ENCODE results near the gene PPP2R5C.

Gene PPP2R5C

GRCh38 chr14:101813833-101814232 lies 52.3 kb downstream of the PPP2R5C start:
- Histone ChIP-seq H3K4me3 (replicated peaks; ENCODE audit: low read depth, low read length) (no peak overlapping the region), H3K36me3 (ENCODE audit: control insufficient read depth, insufficient read depth, low read length) (peaks cover 5% of the 10 kb centered on the region), H3K27me3 (replicated peaks; ENCODE audit: control insufficient read depth, insufficient read depth, low read length) (no peaks in the 10 kb centered on the region)
- TF ChIP-seq CTCF (IDR thresholded peaks at IDR 0.05; ENCODE audit: insufficient read depth, low read length, poor library complexity, severe bottlenecking), result no peak
- no peak for DNase-seq (ENCODE audit: extremely low read depth, insufficient read length)

- Histone ChIP-seq H3K36me3 (ENCODE audit: control insufficient read depth, insufficient read depth, low read length) (peaks cover 5% of the 10 kb centered on the region), H3K4me3 (replicated peaks; ENCODE audit: low read depth, low read length) (no peak overlapping the region), H3K27me3 (replicated peaks; ENCODE audit: control insufficient read depth, insufficient read depth, low read length) (no peaks in the 10 kb centered on the region)
- no peak for TF ChIP-seq CTCF (IDR thresholded peaks at IDR 0.05; ENCODE audit: insufficient read depth, low read length, poor library complexity, severe bottlenecking)
- no peak for DNase-seq (ENCODE audit: extremely low read depth, insufficient read length)
These were observed 53.4 kb downstream of the PPP2R5C start for GRCh38 chr14:101814934-101815333.

- Histone ChIP-seq H3K36me3 (ENCODE audit: control insufficient read depth, insufficient read depth, low read length) (peaks cover 5% of the 10 kb centered on the region), H3K27me3 (replicated peaks; ENCODE audit: control insufficient read depth, insufficient read depth, low read length) (no peaks in the 10 kb centered on the region), H3K4me3 (replicated peaks; ENCODE audit: low read depth, low read length) (no peak overlapping the region)
- TF ChIP-seq CTCF (IDR thresholded peaks at IDR 0.05; ENCODE audit: insufficient read depth, low read length, poor library complexity, severe bottlenecking), result no peak
- no peak for DNase-seq (ENCODE audit: extremely low read depth, insufficient read length)
These were observed 54.5 kb downstream of the PPP2R5C start for GRCh38 chr14:101815994-101816393.

- H3K36me3 ChIP-seq (ENCODE audit: control insufficient read depth, insufficient read depth, low read length), result peaks cover 3% of the 10 kb centered on the region
- TF ChIP-seq CTCF (IDR thresholded peaks at IDR 0.05; ENCODE audit: insufficient read depth, low read length, poor library complexity, severe bottlenecking), result no peak
These were observed 56.0 kb downstream of the PPP2R5C start for GRCh38 chr14:101817501-101818001.

GRCh38 chr14:101819251-101819990 lies 57.9 kb downstream of the PPP2R5C start:
- TF ChIP-seq CTCF (IDR thresholded peaks at IDR 0.05; ENCODE audit: insufficient read depth, low read length, poor library complexity, severe bottlenecking), result no peak
- no peak overlapping the region for H3K4me3 ChIP-seq (replicated peaks; ENCODE audit: low read depth, low read length)
- no peaks in the 10 kb centered on the region for H3K27me3 ChIP-seq (replicated peaks; ENCODE audit: control insufficient read depth, insufficient read depth, low read length)
- H3K36me3 ChIP-seq (ENCODE audit: control insufficient read depth, insufficient read depth, low read length), result no peaks in the 10 kb centered on the region
- no peak for DNase-seq (ENCODE audit: extremely low read depth, insufficient read length)

More at GRCh38 chr14:101817501-101818001, 56.0 kb downstream of the PPP2R5C start:
- Histone ChIP-seq H3K4me3 (replicated peaks; ENCODE audit: low read depth, low read length) (no peak overlapping the region), H3K27me3 (replicated peaks; ENCODE audit: control insufficient read depth, insufficient read depth, low read length) (no peaks in the 10 kb centered on the region)
- no peak for DNase-seq (ENCODE audit: extremely low read depth, insufficient read length)
